ENCODE results near the gene CABP1. TPM values are rescaled to one million over a fixed set of nuclear protein-coding genes. Genes with fewer than 3 reads are reported as not detected.

CABP1 gene
- total and polyA plus RNA-seq, 2 of the 13 experiments (the other 11 are each of a cell fraction or from before 2014, with no cell fraction given): not detected

- TF ChIP-seq ZNF281 (CRISPR knock-in tag; IDR thresholded peaks at IDR 0.05; ENCODE audit: borderline replicate concordance): no peak
- TF ChIP-seq ZNF20 (CRISPR knock-in tag; IDR thresholded peaks at IDR 0.05): no peak
- no peak for TF ChIP-seq ZNF576 (CRISPR knock-in tag; IDR thresholded peaks at IDR 0.05)
- no peak for TF ChIP-seq TBP (CRISPR knock-in tag; IDR thresholded peaks at IDR 0.05)
- no peak for TF ChIP-seq ATRX (CRISPR knock-in tag; IDR thresholded peaks at IDR 0.05; ENCODE audit: borderline replicate concordance)
- TF ChIP-seq ATM (IDR thresholded peaks at IDR 0.05; ENCODE audit: borderline replicate concordance): no peak
- no peak for TF ChIP-seq NFIC (IDR thresholded peaks at IDR 0.05; ENCODE audit: low read length)
- TF ChIP-seq ZNF546 (CRISPR knock-in tag; conservative IDR thresholded peaks at IDR 0.05): no peak
- TF ChIP-seq ZNF512B (CRISPR knock-in tag; IDR thresholded peaks at IDR 0.05; ENCODE audit: borderline replicate concordance): no peak
- no peak for TF ChIP-seq AHDC1 (CRISPR knock-in tag; IDR thresholded peaks at IDR 0.05; ENCODE audit: borderline replicate concordance)
- no peak for TF ChIP-seq NFE2 (CRISPR knock-in tag; IDR thresholded peaks at IDR 0.05)
- no peak for TF ChIP-seq IRF1 (CRISPR knock-in tag; IDR thresholded peaks at IDR 0.05; ENCODE audit: low read depth)
- no peak for TF ChIP-seq ZNF549 (CRISPR knock-in tag; IDR thresholded peaks at IDR 0.05)
- 0 out of 2 replicates have a peak, but pooled peaks have one; percentile 14 for TF ChIP-seq ETV6 (CRISPR knock-in tag; conservative IDR thresholded peaks at IDR 0.05)
Measured at GRCh38 chr12:120686690-120687577, 46.5 kb downstream of the CABP1 start, which contains the start of gene MLEC (continued).
